Measurements from ENCODE around the gene HIP1. TPM values are rescaled to one million over a fixed set of nuclear protein-coding genes. Genes with fewer than 3 reads are reported as not detected.
"Not testable (repeated sequence)": the region's sequence is repeated elsewhere in the genome, so short reads cannot be mapped to it uniquely, and the experiment has no call there.

Gene HIP1
- total and polyA plus RNA-seq, 2 of the 4 experiments (the other 2 are of a cell fraction): 6.8 to 10.0 TPM

DNA sequence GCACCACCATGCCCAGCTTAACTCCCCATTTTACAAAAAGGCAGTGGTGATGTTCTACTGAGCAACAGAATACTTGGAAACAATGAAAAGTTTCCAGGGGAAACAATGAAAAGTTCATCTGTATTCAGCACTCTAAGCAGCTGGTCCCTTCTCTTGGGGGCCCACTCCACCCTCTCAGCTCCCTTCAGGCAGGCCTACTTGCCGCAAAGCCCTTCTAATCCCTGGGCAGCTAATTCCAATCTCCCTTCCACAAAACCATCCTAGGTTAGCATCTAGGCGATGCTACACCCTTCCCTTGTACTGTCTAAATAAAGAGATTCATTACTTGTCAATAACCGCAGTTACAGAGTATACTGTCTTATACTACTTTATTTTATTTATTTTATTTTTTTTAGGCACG, 167.5 kb downstream of the HIP1 start:
- DNase-seq: no peak
- no CpG with 5 or more reads among the region's 4 CpGs for WGBS, 2 experiments (ENCODE audit: extremely low coverage in 2 of 2, insufficient read length in 1 of 2)

DNA sequence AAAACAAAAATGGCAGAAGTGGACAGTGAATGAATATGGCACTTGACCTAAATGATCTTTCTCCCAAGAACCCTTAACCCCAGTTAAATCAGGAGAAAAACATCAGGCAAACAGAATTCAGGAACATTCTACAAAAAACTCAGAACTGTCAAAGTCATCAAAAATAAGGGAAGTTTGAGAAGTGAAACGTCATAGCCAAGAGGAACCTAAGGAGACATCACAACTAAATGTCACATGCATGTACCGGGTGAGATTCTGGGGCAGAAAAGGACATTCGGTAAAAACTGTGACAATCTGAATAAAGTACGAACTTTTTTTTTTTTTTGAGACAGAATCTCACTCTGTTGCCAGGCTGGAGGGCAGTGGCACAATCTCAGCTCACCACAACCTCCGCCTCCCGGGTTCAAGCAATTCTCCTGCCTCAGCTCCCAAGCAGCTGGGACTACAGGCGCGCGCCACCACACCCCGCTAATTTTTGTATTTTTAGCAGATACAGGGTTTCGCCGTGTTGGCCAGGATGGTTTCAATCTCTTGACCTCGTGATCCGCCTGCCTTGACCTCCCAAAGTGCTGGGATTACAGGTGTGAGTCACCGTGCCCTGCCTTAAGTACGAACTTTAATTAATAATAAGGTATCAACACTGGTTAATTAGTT, 169.0 kb downstream of the HIP1 start:
- H3K18ac ChIP-seq (ENCODE audit: low read depth, low read length); H4K91ac ChIP-seq (ENCODE audit: insufficient read depth, low read depth, low read length); H3K4ac ChIP-seq (ENCODE audit: low read depth, low read length); H3K27ac ChIP-seq (ENCODE audit: insufficient read depth, low read length); H2BK20ac ChIP-seq (ENCODE audit: low read depth, low read length); H3K23ac ChIP-seq (ENCODE audit: low read depth, low read length); H3K4me1 ChIP-seq (ENCODE audit: control insufficient read depth, insufficient read depth, low read length); H2BK5ac ChIP-seq (ENCODE audit: low read depth, low read length, poor library complexity, severe bottlenecking); BruUV-seq (replicated peaks); H3K9ac ChIP-seq (ENCODE audit: low read depth, low read length); H3K4me3 ChIP-seq (ENCODE audit: insufficient read depth, low read depth, low read length); H4K20me1 ChIP-seq (ENCODE audit: insufficient read depth, low read length); H4K8ac ChIP-seq (ENCODE audit: low read depth in 2 of 2, low read length in 2 of 2); H4K5ac ChIP-seq (ENCODE audit: low read depth, low read length); H3K27me3 ChIP-seq (ENCODE audit: control insufficient read depth, insufficient read depth, low read length); H3K56ac ChIP-seq (ENCODE audit: extremely low read depth, insufficient read depth, low read length); H2BK120ac ChIP-seq (ENCODE audit: low read depth, low read length); DNase-seq; H3K9me1 ChIP-seq (ENCODE audit: insufficient read depth, low read length); H2AFZ ChIP-seq (replicated peaks; ENCODE audit: low read length, poor library complexity); CTCF ChIA-PET; H3K14ac ChIP-seq (replicated peaks; ENCODE audit: low read depth, low read length); intact Hi-C loops (cut with micrococcal nuclease); POLR2A ChIA-PET (ENCODE audit: unreplicated experiment); H2BK15ac ChIP-seq (ENCODE audit: low read depth, low read length); dilution Hi-C loops (cut with HindIII; ENCODE audit: low sequenced_read_pairs, unreplicated experiment); H2AK9ac ChIP-seq (replicated peaks; ENCODE audit: low read depth, low read length, poor library complexity); in situ Hi-C loops (cut with MboI; ENCODE audit: low sequenced_read_pairs); ATAC-seq (ENCODE audit: low read depth); H2AK5ac ChIP-seq (ENCODE audit: low read depth, low read length); H3K79me1 ChIP-seq (ENCODE audit: low read depth in 1 of 2, low read length in 2 of 2); H3K4me2 ChIP-seq (ENCODE audit: low read depth, low read length); H3K9me3 ChIP-seq (ENCODE audit: control insufficient read depth, insufficient read depth, low read length): not testable (repeated sequence)
- peaks cover 23% of the 10 kb centered on the region for H3K36me3 ChIP-seq (ENCODE audit: control insufficient read depth, insufficient read depth, low read length)
- WGBS, 2 experiments (ENCODE audit: extremely low coverage in 2 of 2, insufficient read length in 1 of 2): 97% methylated on average over 7 of the region's 16 CpGs; no CpG with 5 or more reads in 1 of the 2 experiments

More for the DNA sequence above, 167.5 kb downstream of the HIP1 start:
- no peak overlapping the region for H4K8ac ChIP-seq (ENCODE audit: low read depth in 2 of 2, low read length in 2 of 2)
- dilution Hi-C loops (cut with HindIII; ENCODE audit: low sequenced_read_pairs, unreplicated experiment): no loop called here
- no peak overlapping the region for H3K9ac ChIP-seq (ENCODE audit: low read depth, low read length)
- H4K91ac ChIP-seq (ENCODE audit: insufficient read depth, low read depth, low read length): no peak overlapping the region
- BruUV-seq (replicated peaks): no TSS peak
- no peak for ATAC-seq (ENCODE audit: low read depth)
- H2BK15ac ChIP-seq (ENCODE audit: low read depth, low read length): no peak overlapping the region
- H3K4me2 ChIP-seq (ENCODE audit: low read depth, low read length): no peak overlapping the region
- CTCF ChIA-PET: interaction anchor here (0.6 kb wide), 1 partner anchor 101 kb away, joined by 3 read pairs; no protein-coding TSS in a partner anchor
- H3K36me3 ChIP-seq (ENCODE audit: control insufficient read depth, insufficient read depth, low read length): peaks cover 23% of the 10 kb centered on the region
- H2AK9ac ChIP-seq (replicated peaks; ENCODE audit: low read depth, low read length, poor library complexity): no peak overlapping the region
- no peak overlapping the region for H3K56ac ChIP-seq (ENCODE audit: extremely low read depth, insufficient read depth, low read length)
- H2BK120ac ChIP-seq (ENCODE audit: low read depth, low read length): no peak overlapping the region
- no peak overlapping the region for H2AK5ac ChIP-seq (ENCODE audit: low read depth, low read length)
- H2AFZ ChIP-seq (replicated peaks; ENCODE audit: low read length, poor library complexity): no peak overlapping the region
- no peak overlapping the region for H4K5ac ChIP-seq (ENCODE audit: low read depth, low read length)
- H3K9me3 ChIP-seq (ENCODE audit: control insufficient read depth, insufficient read depth, low read length): no peaks in the 10 kb centered on the region
- H3K27me3 ChIP-seq (ENCODE audit: control insufficient read depth, insufficient read depth, low read length): no peaks in the 10 kb centered on the region
- POLR2A ChIA-PET (ENCODE audit: unreplicated experiment): no interaction called here
- no peak overlapping the region for H3K14ac ChIP-seq (replicated peaks; ENCODE audit: low read depth, low read length)
- no peak overlapping the region for H3K23ac ChIP-seq (ENCODE audit: low read depth, low read length)
- 0 out of 2 replicates have a peak, but pooled peaks cover 4% of the 10 kb centered on the region for H3K9me1 ChIP-seq (ENCODE audit: insufficient read depth, low read length)
- H3K4me1 ChIP-seq (ENCODE audit: control insufficient read depth, insufficient read depth, low read length): no peaks in the 10 kb centered on the region
- H3K4me3 ChIP-seq (ENCODE audit: insufficient read depth, low read depth, low read length): no peak overlapping the region
- no peaks in the 10 kb centered on the region for H4K20me1 ChIP-seq (ENCODE audit: insufficient read depth, low read length)
- H3K27ac ChIP-seq (ENCODE audit: insufficient read depth, low read length): no peak overlapping the region
- in situ Hi-C loops (cut with MboI; ENCODE audit: low sequenced_read_pairs): no loop called here
- no peak overlapping the region for H2BK5ac ChIP-seq (ENCODE audit: low read depth, low read length, poor library complexity, severe bottlenecking)
- H2BK20ac ChIP-seq (ENCODE audit: low read depth, low read length): no peak overlapping the region
- TF ChIP-seq, protein P1, sequence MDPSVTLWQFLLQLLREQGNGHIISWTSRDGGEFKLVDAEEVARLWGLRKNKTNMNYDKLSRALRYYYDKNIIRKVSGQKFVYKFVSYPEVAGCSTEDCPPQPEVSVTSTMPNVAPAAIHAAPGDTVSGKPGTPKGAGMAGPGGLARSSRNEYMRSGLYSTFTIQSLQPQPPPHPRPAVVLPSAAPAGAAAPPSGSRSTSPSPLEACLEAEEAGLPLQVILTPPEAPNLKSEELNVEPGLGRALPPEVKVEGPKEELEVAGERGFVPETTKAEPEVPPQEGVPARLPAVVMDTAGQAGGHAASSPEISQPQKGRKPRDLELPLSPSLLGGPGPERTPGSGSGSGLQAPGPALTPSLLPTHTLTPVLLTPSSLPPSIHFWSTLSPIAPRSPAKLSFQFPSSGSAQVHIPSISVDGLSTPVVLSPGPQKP (IDR thresholded peaks at IDR 0.05; ENCODE audit: borderline replicate concordance, low read depth, low read length): no peak
- TF ChIP-seq BHLHE40 (IDR thresholded peaks at IDR 0.05; ENCODE audit: low read depth, low read length) (no peak), RAD21 (IDR thresholded peaks at IDR 0.05; ENCODE audit: low read length) (no peak), POLR2A (IDR thresholded peaks at IDR 0.05; ENCODE audit: low read depth, low read length) (no peak), SMC3 (IDR thresholded peaks at IDR 0.05; ENCODE audit: low read depth, low read length) (no peak), CEBPB (IDR thresholded peaks at IDR 0.05; ENCODE audit: low read depth, low read length) (no peak)
- H3K79me1 ChIP-seq (ENCODE audit: low read depth in 1 of 2, low read length in 2 of 2): no peaks in the 10 kb centered on the region
- no peak overlapping the region for H3K18ac ChIP-seq (ENCODE audit: low read depth, low read length)
- no peak overlapping the region for H3K4ac ChIP-seq (ENCODE audit: low read depth, low read length)
- intact Hi-C loops (cut with micrococcal nuclease): no loop called here
